ENCODE data around the gene ANKRD13D. TPM values are rescaled to one million over a fixed set of nuclear protein-coding genes. Genes with fewer than 3 reads are reported as not detected.

ANKRD13D gene
- total RNA-seq, 2 donors from 2014 or later = 56.6 to 58.6 TPM

GRCh38 chr11:67337257-67337656 is 48.2 kb downstream of the ANKRD13D start:
- Histone ChIP-seq H3K4me1 (ENCODE audit: control insufficient read depth, insufficient read depth, low read length) (no peaks in the 10 kb centered on the region), H3K4me3 (ENCODE audit: low read length) (no peak overlapping the region), H3K36me3 (ENCODE audit: control insufficient read depth, insufficient read depth, low read length) (no peaks in the 10 kb centered on the region), H3K9ac (ENCODE audit: extremely low read depth, low read length, poor library complexity, severe bottlenecking) (no peak overlapping the region), H3K27ac (ENCODE audit: low read depth, low read length) (no peak overlapping the region), H3K27me3 (ENCODE audit: control insufficient read depth, insufficient read depth, low read length, poor library complexity, severe bottlenecking) (no peaks in the 10 kb centered on the region), H3K9me3 (ENCODE audit: control insufficient read depth, low read length) (peaks cover 5% of the 10 kb centered on the region)
- Mint-ChIP-seq H3K9me3 (no peaks in the 10 kb centered on the region), H3K27ac (no peak overlapping the region), H3K4me1 (no peaks in the 10 kb centered on the region), H3K4me3 (no peak overlapping the region), H3K36me3 (ENCODE audit: low read depth) (no peaks in the 10 kb centered on the region), H3K27me3 (ENCODE audit: insufficient read depth) (peaks cover 1% of the 10 kb centered on the region)
- DNase-seq = no peak
- no peak for TF ChIP-seq CTCF (conservative IDR thresholded peaks at IDR 0.05)
- 90 to 95% methylated on average over 2 to 3 of the region's 3 CpGs for WGBS, 2 experiments (ENCODE audit: insufficient coverage in 1 of 2, insufficient read length in 1 of 2)

- peaks cover 2% of the 10 kb centered on the region for H3K27me3 Mint-ChIP-seq (ENCODE audit: insufficient read depth)
- 93 to 95% methylated on average over 4 of the region's 4 CpGs for WGBS, 2 experiments (ENCODE audit: insufficient coverage in 1 of 2, insufficient read length in 1 of 2)
Observed at GRCh38 chr11:67344264-67344663, 55.2 kb downstream of the ANKRD13D start.

DNA sequence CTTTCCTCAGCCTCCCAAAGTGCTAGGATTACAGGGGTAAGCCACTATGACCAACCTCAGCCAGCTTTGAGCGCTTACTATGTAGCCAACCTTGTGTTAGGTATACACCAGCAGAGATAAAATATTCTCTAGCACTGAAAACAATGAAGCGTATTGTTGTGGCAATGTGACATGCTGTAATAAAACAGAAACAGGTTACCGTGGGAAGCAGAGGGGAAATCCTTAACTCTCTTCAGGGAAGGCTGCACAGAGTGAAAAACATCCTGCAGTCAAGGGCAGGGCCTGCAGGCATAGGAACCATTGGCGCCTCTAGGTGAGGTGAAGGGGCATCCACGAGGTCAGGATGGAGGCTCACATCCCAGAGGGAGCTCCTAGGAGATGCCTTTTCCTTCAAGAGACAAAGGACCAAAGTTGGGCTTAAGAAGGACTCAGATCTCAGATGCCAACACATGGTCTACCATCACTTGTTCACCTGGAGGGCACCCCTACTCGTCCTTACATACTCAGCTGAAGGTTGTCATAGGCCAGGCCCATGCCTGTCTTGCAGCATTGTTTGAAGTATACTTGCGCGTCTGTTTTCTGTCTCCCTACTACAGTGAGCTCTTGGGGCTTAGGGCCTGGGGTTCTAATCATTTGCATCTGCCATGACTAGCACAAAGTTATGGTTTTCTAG is 56.3 kb downstream of the ANKRD13D start:
- Mint-ChIP-seq H3K27me3 (ENCODE audit: insufficient read depth) (peaks cover 2% of the 10 kb centered on the region), H3K36me3 (ENCODE audit: low read depth) (no peaks in the 10 kb centered on the region), H3K4me3 (no peak overlapping the region), H3K27ac (no peak overlapping the region), H3K9me3 (no peaks in the 10 kb centered on the region), H3K4me1 (peaks cover 8% of the 10 kb centered on the region)
- no peak for TF ChIP-seq CTCF (conservative IDR thresholded peaks at IDR 0.05)
- no peaks in the 10 kb centered on the region for H3K36me3 ChIP-seq (ENCODE audit: control insufficient read depth, insufficient read depth, low read length)
- H3K27me3 ChIP-seq (ENCODE audit: control insufficient read depth, insufficient read depth, low read length, poor library complexity, severe bottlenecking) = no peaks in the 10 kb centered on the region
- no peak overlapping the region for H3K4me3 ChIP-seq (ENCODE audit: low read length)
- peaks cover 2% of the 10 kb centered on the region for H3K4me1 ChIP-seq (ENCODE audit: control insufficient read depth, insufficient read depth, low read length)
- no peak overlapping the region for H3K9ac ChIP-seq (ENCODE audit: extremely low read depth, low read length, poor library complexity, severe bottlenecking)
- no peak for DNase-seq
- H3K27ac ChIP-seq (ENCODE audit: low read depth, low read length) = no peak overlapping the region
- H3K9me3 ChIP-seq (ENCODE audit: control insufficient read depth, low read length) = peaks cover 11% of the 10 kb centered on the region
- WGBS, 2 experiments (ENCODE audit: insufficient coverage in 1 of 2, insufficient read length in 1 of 2) = 82 to 90% methylated on average over 6 to 8 of the region's 8 CpGs

More at GRCh38 chr11:67344264-67344663, 55.2 kb downstream of the ANKRD13D start:
- no peak overlapping the region for H3K4me3 ChIP-seq (ENCODE audit: low read length)
- Mint-ChIP-seq H3K4me1 (peaks cover 8% of the 10 kb centered on the region), H3K27ac (no peak overlapping the region), H3K4me3 (no peak overlapping the region), H3K9me3 (no peaks in the 10 kb centered on the region), H3K36me3 (ENCODE audit: low read depth) (no peaks in the 10 kb centered on the region)
- H3K36me3 ChIP-seq (ENCODE audit: control insufficient read depth, insufficient read depth, low read length) = no peaks in the 10 kb centered on the region
- DNase-seq = no peak
- peaks cover 11% of the 10 kb centered on the region for H3K9me3 ChIP-seq (ENCODE audit: control insufficient read depth, low read length)
- H3K4me1 ChIP-seq (ENCODE audit: control insufficient read depth, insufficient read depth, low read length) = peaks cover 2% of the 10 kb centered on the region
- H3K27ac ChIP-seq (ENCODE audit: low read depth, low read length) = no peak overlapping the region
- TF ChIP-seq CTCF (conservative IDR thresholded peaks at IDR 0.05) = no peak
- H3K27me3 ChIP-seq (ENCODE audit: control insufficient read depth, insufficient read depth, low read length, poor library complexity, severe bottlenecking) = no peaks in the 10 kb centered on the region
- H3K9ac ChIP-seq (ENCODE audit: extremely low read depth, low read length, poor library complexity, severe bottlenecking) = no peak overlapping the region

Data from endodermal cell (in vitro differentiated cells).